K562 (cell line): ENCODE data around the gene CNGA3. TPM values are rescaled to one million over a fixed set of nuclear protein-coding genes. Genes with fewer than 3 reads are reported as not detected.

Experiments
- ATAC-seq: fragments of 200-7000 bp; cut with Tn5 transposase; 3 replicates; pipeline ENCODE4 v1.9.1; 2020; ENCODE audit warnings: moderate library complexity
- BruUV-seq: library from RNA; stranded (reverse); fragments of 400-500 nt; replicated peaks from 2 replicates; lab custom pipeline; 2021; lab: Mats Ljungman, UMichigan
- CTCF ChIA-PET: fragments of 300-600 bp; formaldehyde crosslinking; extraction: SDS; loops from one replicate; lab custom pipeline; 2021; ENCODE audit warnings: low intra/inter-chr PET ratio; lab: Yijun Ruan, JAX
- POLR2A ChIA-PET: fragments of 300-600, 350-650 bp; sonication (Branson Sonifier 250); formaldehyde crosslinking; extraction: SDS; loops from one replicate; lab custom pipeline; 2021; ENCODE audit warnings: antibody characterized with exemption, inconsistent platforms; lab: Yijun Ruan, JAX
- DNase-seq, 4 experiments: peaks; one replicate each; pipeline versions ENCODE4 v3.0.0 to v3.0.0-alpha.2; 2011 to 2018; ENCODE audit warnings: low spot score in 3 of 4, mixed read lengths in 3 of 4; ENCODE audit errors: extremely low read depth in 1 of 4
- FAIRE-seq: peaks from 2 replicates; lab custom pipeline; 2011; peaks lifted over from hg19 to GRCh38; lab: Jason Lieb, UNC
- H2AFZ ChIP-seq: 2 replicates; pipeline ENCODE4 v1.6.0; 2011; ENCODE audit warnings: low read depth, low read length, control low read depth, inconsistent platforms
- H3K27ac ChIP-seq: fragments of 200-600 bp; 3 replicates; pipeline ENCODE4 v1.8.0; 2011; ENCODE audit warnings: low read depth, mild to moderate bottlenecking, control low read depth, inconsistent platforms, low read length, moderate library complexity, mixed read lengths; ENCODE audit errors: extremely low read depth
- H3K27me3 ChIP-seq, 2 experiments: fragments of 300-600 bp in 1 of 2; 2 replicates in 1 of 2; 3 replicates in 1 of 2; pipeline versions ENCODE4 v1.6.0 to v1.8.0; 2011; ENCODE audit warnings: inconsistent platforms in 2 of 2, low read length in 2 of 2, mild to moderate bottlenecking in 1 of 2, mixed read lengths in 1 of 2, moderate library complexity in 1 of 2; ENCODE audit not compliant: control insufficient read depth in 2 of 2, insufficient read depth in 2 of 2
- H3K36me3 ChIP-seq: fragments of 300-600 bp; 3 replicates; pipeline ENCODE4 v1.8.0; 2011; ENCODE audit warnings: mild to moderate bottlenecking, low read length, inconsistent platforms; ENCODE audit not compliant: control insufficient read depth, insufficient read depth
- H3K4me1 ChIP-seq, 2 experiments: fragments of 200-600 bp in 1 of 2; replicated peaks in 1 of 2; 2 replicates in 1 of 2; 3 replicates in 1 of 2; pipeline versions ENCODE4 v1.5.1 to v1.8.0; 2011; ENCODE audit warnings: inconsistent platforms in 2 of 2, low read length in 2 of 2, mild to moderate bottlenecking in 1 of 2, mixed read lengths in 1 of 2, moderate library complexity in 1 of 2; ENCODE audit not compliant: control insufficient read depth in 2 of 2, insufficient read depth in 2 of 2
- H3K4me2 ChIP-seq: 2 replicates; pipeline ENCODE4 v1.6.1; 2011; ENCODE audit warnings: low read length, control low read depth, inconsistent platforms, mixed read lengths; ENCODE audit not compliant: insufficient read depth
- H3K4me3 ChIP-seq: fragments of 200-600 bp; sonication (generic), shearing (Covaris generic); 2 replicates; pipeline ENCODE4 v1.5.1; 2016; ENCODE audit warnings: control low read depth, inconsistent platforms
- H3K79me2 ChIP-seq: fragments of 200-600 bp; 3 replicates; pipeline ENCODE4 v1.8.0; 2011; ENCODE audit warnings: low read length, inconsistent platforms; ENCODE audit not compliant: control insufficient read depth, insufficient read depth
- H3K9ac ChIP-seq, 2 experiments: 2 replicates each; pipeline versions ENCODE4 v1.6.0 to v1.6.1; 2011; ENCODE audit warnings: low read depth in 2 of 2, low read length in 2 of 2, control low read depth in 1 of 2, inconsistent platforms in 1 of 2, mild to moderate bottlenecking in 1 of 2, mixed read lengths in 1 of 2; ENCODE audit not compliant: insufficient read depth in 1 of 2
- H3K9me1 ChIP-seq: one replicate; pipeline ENCODE4 v1.6.0; 2011; ENCODE audit warnings: inconsistent platforms, mild to moderate bottlenecking, low read length, moderate library complexity; ENCODE audit not compliant: control insufficient read depth, insufficient read depth
- H3K9me3 ChIP-seq: replicated peaks from 2 replicates; pipeline ENCODE4 v1.5.1; 2011; ENCODE audit warnings: low read depth, low read length, inconsistent platforms; ENCODE audit not compliant: control insufficient read depth, insufficient read depth
- H4K20me1 ChIP-seq: replicated peaks from 2 replicates; pipeline ENCODE4 v1.6.1; 2011; ENCODE audit warnings: low read length, inconsistent platforms, mixed read lengths; ENCODE audit not compliant: control insufficient read depth, insufficient read depth
- CREB1 ChIP-seq, 2 experiments: sonication (generic) in 1 of 2; formaldehyde crosslinking in 1 of 2; IDR thresholded peaks; 2 replicates each; pipeline versions ENCODE4 v1.6.1 to v1.8.0; 2012 to 2022; ENCODE audit warnings: inconsistent platforms in 1 of 2, mild to moderate bottlenecking in 1 of 2, missing genetic modification reagents in 1 of 2, moderate library complexity in 1 of 2
- CREM ChIP-seq: IDR thresholded peaks from 2 replicates; pipeline ENCODE4 v1.6.1; 2014; ENCODE audit warnings: antibody characterized with exemption, low read depth
- ERF ChIP-seq: fragments of 450-650 bp; formaldehyde crosslinking; IDR thresholded peaks from 2 replicates; pipeline ENCODE4 v1.4.0; 2020; ENCODE audit warnings: mild to moderate bottlenecking, mixed read lengths
- KDM1A ChIP-seq, 2 experiments: fragments of 450-650 bp; IDR thresholded peaks; 2 replicates each; pipeline ENCODE4 v1.6.1; 2016; ENCODE audit warnings: mild to moderate bottlenecking in 2 of 2
- KLF10 ChIP-seq: fragments of 250-450 bp; sonication (Bioruptor Pico); IDR thresholded peaks from 2 replicates; pipeline ENCODE4 v1.6.1; 2021; ENCODE audit warnings: matching md5 sums
- MYNN ChIP-seq, 2 experiments: sonication (generic); formaldehyde crosslinking in 1 of 2; IDR thresholded peaks; 2 replicates each; pipeline versions ENCODE4 v1.5.0 to v1.6.1; 2016 to 2020; ENCODE audit warnings: antibody characterized with exemption in 1 of 2, missing genetic modification reagents in 1 of 2
- RBM22 ChIP-seq: fragments of 200-400 bp; formaldehyde crosslinking; IDR thresholded peaks from 2 replicates; pipeline ENCODE4 v1.6.1; 2018; ENCODE audit warnings: low read length, low read depth; ENCODE audit not compliant: poor library complexity, severe bottlenecking
- ZFP36 ChIP-seq: fragments of 150-350 bp; IDR thresholded peaks from 2 replicates; pipeline ENCODE4 v1.6.1; 2018; ENCODE audit warnings: low read length, low read depth; ENCODE audit not compliant: partially characterized antibody
- ZKSCAN8 ChIP-seq: fragments of 200-800 bp; sonication (Bioruptor generic); IDR thresholded peaks from 2 replicates; pipeline ENCODE4 v1.6.1; 2016; ENCODE audit warnings: missing genetic modification characterization, missing compliant biosample characterization
- ZNF445 ChIP-seq: fragments of 250-450 bp; sonication (Bioruptor Pico); IDR thresholded peaks from 2 replicates; pipeline ENCODE4 v1.4.0; 2020; ENCODE audit warnings: low read depth, mild to moderate bottlenecking, moderate library complexity
- ZSCAN29 ChIP-seq: fragments of 450-650 bp; IDR thresholded peaks from 2 replicates; pipeline ENCODE4 v1.6.1; 2017
- WGBS: fragments of 100-300 bp; shearing (Covaris generic); methylation state at CpG from one replicate; pipeline ENCODE4 v1.1.6; 2016; ENCODE audit warnings: low coverage, mixed read lengths; ENCODE audit not compliant: insufficient coverage; ENCODE audit errors: missing lambda C conversion rate; 5-methylcytosine and 5-hydroxymethylcytosine counted together
- in situ Hi-C: fragments of 300-500 bp; cut with MboI; formaldehyde crosslinking; loops from 4 replicates; pipeline ENCODE4 v1.15.0; 2018; ENCODE audit warnings: inconsistent platforms, mixed read lengths
- intact Hi-C: fragments of 100-400 bp; cut with micrococcal nuclease; formaldehyde crosslinking; loops from 2 replicates; pipeline ENCODE4 v1.14.2; 2022
- polyA plus RNA-seq, 8 experiments: library from polyadenylated mRNA; depleted of rRNA in 4 of 8; stranded (reverse) in 5 of 8; unstranded in 3 of 8; fragments of >200 nt; fragmentation: Nextera tagmentation in 2 of 8; fragmentation: Illumina TruSeq in 1 of 8; extraction: Ambion mirVana in 2 of 8; extraction: Trizol in 1 of 8; gene quantifications; 2 replicates each; pipeline versions ENCODE4 v1.2.1 to v1.2.3, GENCODE V29; 2011 to 2014; ENCODE audit warnings: inconsistent platforms in 1 of 8, missing spikeins in 1 of 8
- total RNA-seq, 7 experiments: library from RNA; depleted of rRNA in 6 of 7; stranded (reverse); fragments of >200 nt in 6 of 7; fragmentation: Illumina TruSeq in 2 of 7; extraction: Trizol in 2 of 7; gene quantifications; 2 replicates each; pipeline versions ENCODE4 v1.2.1 to v1.2.3, GENCODE V29; 2011 to 2021; ENCODE audit warnings: low replicate concordance in 1 of 7
- TF ChIP-seq, protein P1 (sequence below): fragments of 450-650 bp; formaldehyde crosslinking; conservative IDR thresholded peaks from 2 replicates; pipeline ENCODE4 v1.4.0; 2022; ENCODE audit warnings: mild to moderate bottlenecking, missing genetic modification characterization

CNGA3 gene
- total and polyA plus RNA-seq, 9 of the 15 experiments (the other 6 are each of a cell fraction or from before 2014, with no cell fraction given): not detected

DNA sequence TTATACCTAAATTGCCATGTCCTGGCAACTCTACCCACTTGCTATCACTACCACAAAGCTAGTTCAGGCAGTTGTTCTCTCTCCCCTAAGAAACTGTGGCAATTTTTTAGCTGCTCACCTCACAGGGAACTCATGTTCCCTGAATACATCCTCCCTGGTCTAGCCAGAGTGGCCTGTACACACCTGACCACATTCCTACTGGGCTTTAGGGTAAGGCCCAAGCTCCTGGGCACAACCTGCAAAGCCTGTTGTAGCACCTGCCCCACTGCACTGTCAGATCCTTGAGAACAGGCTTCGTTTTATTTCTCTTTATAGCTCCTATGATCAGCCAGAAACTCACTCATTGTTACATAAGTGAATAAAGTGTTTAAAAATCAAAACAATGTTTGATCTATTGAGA is 21.5 kb downstream of the CNGA3 start:
- H3K4me2 ChIP-seq: no peak overlapping the region
- TF ChIP-seq ZNF445 (CRISPR knock-in tag) (no peak), ZSCAN29 (no peak), KLF10 (CRISPR knock-in tag) (no peak), MYNN (IDR thresholded peaks at IDR 0.05) (no peak), MYNN (CRISPR knock-in tag; IDR thresholded peaks at IDR 0.05) (no peak), ZFP36 (no peak)
- TF ChIP-seq, all 486 proteins: peak for 0
- 0% methylated on average over 1 of the region's 1 CpG for WGBS
- Histone ChIP-seq H3K9ac (no peak overlapping the region), H3K4me1 (no peaks in the 10 kb centered on the region; a peak in 1 of 5 replicates), H3K36me3 (no peaks in the 10 kb centered on the region), H4K20me1 (no peaks in the 10 kb centered on the region), H3K9me3 (no peaks in the 10 kb centered on the region), H3K27ac (no peak overlapping the region), H3K9me1 (peaks cover 3% of the 10 kb centered on the region), H3K4me3 (no peak overlapping the region), H3K79me2 (no peaks in the 10 kb centered on the region), H3K27me3 (peaks cover 3 to 30% of the 10 kb centered on the region in 2 experiments; a peak in 4 of 5 replicates), H2AFZ (no peak overlapping the region)
- DNase-seq (no peak), ATAC-seq (no peak), FAIRE-seq (no peak)
- intact Hi-C loops: no loop called here
- POLR2A ChIA-PET: interaction anchor here (0.7 kb wide), 1 partner anchor 179 kb away, joined by 3 read pairs; no protein-coding TSS in a partner anchor
- in situ Hi-C loops: no loop called here
- BruUV-seq: no TSS peak
- CTCF ChIA-PET: no interaction called here

DNA sequence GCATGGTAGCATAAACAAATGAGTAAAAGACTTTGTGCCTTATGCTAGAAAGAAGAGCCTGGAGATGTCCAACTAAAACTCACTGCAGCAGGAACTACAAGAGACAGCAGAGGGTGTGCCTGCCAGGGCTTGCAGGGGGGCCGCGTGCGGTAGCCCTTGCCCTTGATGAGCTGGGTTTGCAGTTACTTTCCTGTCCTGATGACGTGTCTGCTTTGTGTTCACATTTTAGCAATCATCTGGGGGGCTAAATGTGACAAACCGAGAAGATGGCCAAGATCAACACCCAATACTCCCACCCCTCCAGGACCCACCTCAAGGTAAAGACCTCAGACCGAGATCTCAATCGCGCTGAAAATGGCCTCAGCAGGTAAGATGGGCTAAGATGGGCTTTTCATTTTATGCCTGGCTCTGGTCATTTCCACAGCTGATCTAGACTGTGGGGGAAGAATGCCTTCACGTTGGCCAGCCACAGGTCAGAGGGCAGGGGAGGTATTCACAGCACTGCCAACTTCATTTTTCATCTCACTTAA is 23.5 kb downstream of the CNGA3 start:
- intact Hi-C loops (no loop called here), in situ Hi-C loops (no loop called here)
- Histone ChIP-seq H3K27ac (no peak overlapping the region), H3K9me3 (no peaks in the 10 kb centered on the region), H3K4me2 (no peak overlapping the region), H3K9me1 (peaks cover 3% of the 10 kb centered on the region), H3K4me3 (no peak overlapping the region), H3K9ac (no peak overlapping the region), H3K4me1 (no peaks in the 10 kb centered on the region; a peak in 1 of 5 replicates), H3K36me3 (no peaks in the 10 kb centered on the region), H2AFZ (no peak overlapping the region), H3K27me3 (peaks cover 6 to 43% of the 10 kb centered on the region in 2 experiments; a peak in 4 of 5 replicates), H3K79me2 (no peaks in the 10 kb centered on the region), H4K20me1 (no peaks in the 10 kb centered on the region)
- CTCF ChIA-PET: no interaction called here
- TF ChIP-seq ERF: no peak
- TF ChIP-seq KDM1A (IDR thresholded peaks at IDR 0.05): no peak
- TF ChIP-seq ZKSCAN8 (CRISPR knock-in tag): no peak
- TF ChIP-seq, protein P1, sequence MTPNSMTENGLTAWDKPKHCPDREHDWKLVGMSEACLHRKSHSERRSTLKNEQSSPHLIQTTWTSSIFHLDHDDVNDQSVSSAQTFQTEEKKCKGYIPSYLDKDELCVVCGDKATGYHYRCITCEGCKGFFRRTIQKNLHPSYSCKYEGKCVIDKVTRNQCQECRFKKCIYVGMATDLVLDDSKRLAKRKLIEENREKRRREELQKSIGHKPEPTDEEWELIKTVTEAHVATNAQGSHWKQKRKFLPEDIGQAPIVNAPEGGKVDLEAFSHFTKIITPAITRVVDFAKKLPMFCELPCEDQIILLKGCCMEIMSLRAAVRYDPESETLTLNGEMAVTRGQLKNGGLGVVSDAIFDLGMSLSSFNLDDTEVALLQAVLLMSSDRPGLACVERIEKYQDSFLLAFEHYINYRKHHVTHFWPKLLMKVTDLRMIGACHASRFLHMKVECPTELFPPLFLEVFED (CRISPR knock-in tag): no peak
- no peak for TF ChIP-seq CREB1 (IDR thresholded peaks at IDR 0.05)
- TF ChIP-seq CREB1 (CRISPR knock-in tag; IDR thresholded peaks at IDR 0.05): no peak
- TF ChIP-seq RBM22: no peak
- TF ChIP-seq CREM: no peak
- BruUV-seq: no TSS peak
- no peak for FAIRE-seq
- ATAC-seq: no peak
- POLR2A ChIA-PET: no interaction called here
- WGBS: 0% methylated on average over 9 of the region's 9 CpGs
- DNase-seq: no peak
